Measurements from ENCODE around the gene NEFH.
"Not testable (repeated sequence)": the region's sequence is repeated elsewhere in the genome, so short reads cannot be mapped to it uniquely, and the experiment has no call there.

NEFH gene

GRCh38 chr22:29479417-29480261, at the start of gene NEFH:
NEFH (plus strand) TSS chr22:29480218; CDS start chr22:29480263, 45 bp downstream.
- H3K27ac ChIP-seq = no peak within 1 kb of the TSS
- POLR2A ChIA-PET (ENCODE audit: low non-redundant PET) = no interaction called here
- DNase-seq (ENCODE audit: low spot score) = no peak

GRCh38 chr22:29431986-29432385, 48.0 kb upstream of the NEFH start:
- TF ChIP-seq CTCF (conservative IDR thresholded peaks at IDR 0.05; ENCODE audit: low read depth) = no peak
- DNase-seq (ENCODE audit: low spot score) = no peak
- ChIA-PET POLR2A (ENCODE audit: low non-redundant PET) (no interaction called here), CTCF (no interaction called here)
- H3K27ac ChIP-seq = no peak overlapping the region

More at GRCh38 chr22:29479417-29480261, at the start of gene NEFH:
- CTCF ChIA-PET = no interaction called here
- no peak for TF ChIP-seq CTCF (conservative IDR thresholded peaks at IDR 0.05; ENCODE audit: low read depth)

GRCh38 chr22:29433856-29434255, 46.2 kb upstream of the NEFH start:
- ChIA-PET CTCF (no interaction called here), POLR2A (ENCODE audit: low non-redundant PET) (no interaction called here)
- no peak for DNase-seq (ENCODE audit: low spot score)
- no peak overlapping the region for H3K27ac ChIP-seq
- TF ChIP-seq CTCF (conservative IDR thresholded peaks at IDR 0.05; ENCODE audit: low read depth) = no peak

- no peak for DNase-seq (ENCODE audit: low spot score)
- no peak for TF ChIP-seq CTCF (conservative IDR thresholded peaks at IDR 0.05; ENCODE audit: low read depth)
- ChIA-PET POLR2A (ENCODE audit: low non-redundant PET) (no interaction called here), CTCF (no interaction called here)
- no peak overlapping the region for H3K27ac ChIP-seq
Measured at GRCh38 chr22:29434288-29434687, 45.7 kb upstream of the NEFH start.

- no peak for TF ChIP-seq CTCF (conservative IDR thresholded peaks at IDR 0.05; ENCODE audit: low read depth)
- ChIA-PET CTCF (interaction anchor here (0.6 kb wide), 2 partner anchors 182 to 603 kb away, joined by 3 to 4 read pairs; no protein-coding TSS in a partner anchor), POLR2A (ENCODE audit: low non-redundant PET) (no interaction called here)
- H3K27ac ChIP-seq = no peak overlapping the region
- DNase-seq (ENCODE audit: low spot score) = no peak
Measured at GRCh38 chr22:29435236-29436136, 44.5 kb upstream of the NEFH start.

GRCh38 chr22:29438283-29438682, 41.7 kb upstream of the NEFH start, which contains the start of gene RFPL1:
RFPL1 (plus strand) TSS chr22:29438583.
- POLR2A ChIA-PET (ENCODE audit: low non-redundant PET); CTCF ChIA-PET; H3K27ac ChIP-seq; DNase-seq (ENCODE audit: low spot score): not testable (repeated sequence)

Measured in RWPE1 (cell line).